ENCODE measurements around the gene UMAD1. TPM values are rescaled to one million over a fixed set of nuclear protein-coding genes. Genes with fewer than 3 reads are reported as not detected.

Gene UMAD1
- total RNA-seq, 1 donor from 2014 or later = 18.0 TPM

GRCh38 chr7:7897949-7898515, 257.5 kb downstream of the UMAD1 start:
- H3K27me3 ChIP-seq = no peaks in the 10 kb centered on the region
- no peaks in the 10 kb centered on the region for H3K4me1 ChIP-seq
- no peaks in the 10 kb centered on the region for H3K9me3 ChIP-seq
- no peak overlapping the region for H3K4me3 ChIP-seq
- DNase-seq = no peak
- no peaks in the 10 kb centered on the region for H3K36me3 ChIP-seq
- intact Hi-C loops (cut with DNase I) = no loop called here
- TF ChIP-seq CTCF (IDR thresholded peaks at IDR 0.05) = no peak
- no peak for ATAC-seq
- no peak overlapping the region for H3K27ac ChIP-seq

GRCh38 chr7:7902845-7903244, 262.3 kb downstream of the UMAD1 start:
- TF ChIP-seq CTCF (IDR thresholded peaks at IDR 0.05) = no peak
- H3K9me3 ChIP-seq = no peaks in the 10 kb centered on the region
- no peaks in the 10 kb centered on the region for H3K36me3 ChIP-seq
- H3K27ac ChIP-seq = no peak overlapping the region
- intact Hi-C loops (cut with DNase I) = no loop called here
- no peaks in the 10 kb centered on the region for H3K27me3 ChIP-seq
- no peak overlapping the region for H3K4me3 ChIP-seq
- no peaks in the 10 kb centered on the region for H3K4me1 ChIP-seq
- ATAC-seq = no peak
- no peak for DNase-seq

- no peak overlapping the region for H3K4me3 ChIP-seq
- no peak for ATAC-seq
- no peaks in the 10 kb centered on the region for H3K9me3 ChIP-seq
- H3K27ac ChIP-seq = no peak overlapping the region
- H3K4me1 ChIP-seq = no peaks in the 10 kb centered on the region
- DNase-seq = no peak
- H3K36me3 ChIP-seq = no peaks in the 10 kb centered on the region
- no peaks in the 10 kb centered on the region for H3K27me3 ChIP-seq
- intact Hi-C loops (cut with DNase I) = no loop called here
- no peak for TF ChIP-seq CTCF (IDR thresholded peaks at IDR 0.05)
Observed at GRCh38 chr7:7907306-7907705, 266.8 kb downstream of the UMAD1 start.

- H3K4me3 ChIP-seq = no peak overlapping the region
- H3K9me3 ChIP-seq = no peaks in the 10 kb centered on the region
- DNase-seq (no peak), ATAC-seq (no peak)
- H3K27me3 ChIP-seq = no peaks in the 10 kb centered on the region
- peaks cover 6% of the 10 kb centered on the region for H3K4me1 ChIP-seq
- H3K27ac ChIP-seq = no peak overlapping the region
- TF ChIP-seq CTCF (IDR thresholded peaks at IDR 0.05) = no peak
- H3K36me3 ChIP-seq = no peaks in the 10 kb centered on the region
- intact Hi-C loops (cut with DNase I) = no loop called here
Observed at GRCh38 chr7:7908622-7909145, 268.1 kb downstream of the UMAD1 start.

- Histone ChIP-seq H3K36me3 (no peaks in the 10 kb centered on the region), H3K4me1 (peaks cover 6% of the 10 kb centered on the region), H3K27me3 (no peaks in the 10 kb centered on the region), H3K9me3 (no peaks in the 10 kb centered on the region), H3K4me3 (no peak overlapping the region), H3K27ac (no peak overlapping the region)
- DNase-seq (no peak), ATAC-seq (no peak)
- TF ChIP-seq CTCF (IDR thresholded peaks at IDR 0.05) = no peak
- intact Hi-C loops (cut with DNase I) = no loop called here
Observed at GRCh38 chr7:7909376-7909775, 268.8 kb downstream of the UMAD1 start.

Data from upper lobe of right lung (tissue), 1 donor.